Measurements from ENCODE around the gene CFAP161. TPM values are rescaled to one million over a fixed set of nuclear protein-coding genes. Genes with fewer than 3 reads are reported as not detected.

Gene CFAP161
- total RNA-seq, 1 donor from 2014 or later, result 2.7 TPM

GRCh38 chr15:81160312-81161159 lies 26.5 kb downstream of the CFAP161 start:
- no peak for DNase-seq

GRCh38 chr15:81161160-81161673 lies 27.1 kb downstream of the CFAP161 start:
- no peak for DNase-seq

GRCh38 chr15:81161851-81162250 lies 27.8 kb downstream of the CFAP161 start:
- DNase-seq, result no peak

- no peak for DNase-seq
Observed at GRCh38 chr15:81163961-81164800, 30.1 kb downstream of the CFAP161 start.

- DNase-seq, result no peak
Observed at GRCh38 chr15:81165535-81165934, 31.5 kb downstream of the CFAP161 start.

- no peak for DNase-seq
Observed at GRCh38 chr15:81166636-81167305, 32.7 kb downstream of the CFAP161 start.

GRCh38 chr15:81168131-81168526 lies 34.1 kb downstream of the CFAP161 start:
- no peak for DNase-seq

GRCh38 chr15:81168644-81169043 lies 34.6 kb downstream of the CFAP161 start:
- no peak for DNase-seq

- DNase-seq, result no peak
Observed at GRCh38 chr15:81170511-81170910, 36.4 kb downstream of the CFAP161 start.

- no peak for DNase-seq
Observed at GRCh38 chr15:81171286-81171685, 37.2 kb downstream of the CFAP161 start.

GRCh38 chr15:81174125-81174791 lies 40.2 kb downstream of the CFAP161 start:
- no peak for DNase-seq

GRCh38 chr15:81174792-81175327 lies 40.8 kb downstream of the CFAP161 start:
- DNase-seq, result no peak

GRCh38 chr15:81175496-81175895 lies 41.4 kb downstream of the CFAP161 start:
- DNase-seq, result no peak

GRCh38 chr15:81176291-81176893 lies 42.3 kb downstream of the CFAP161 start:
- no peak for DNase-seq

- DNase-seq, result no peak
Observed at GRCh38 chr15:81178365-81178764, 44.3 kb downstream of the CFAP161 start.

GRCh38 chr15:81181220-81181619 lies 47.1 kb downstream of the CFAP161 start:
- DNase-seq, result no peak

- no peak for DNase-seq
Observed at GRCh38 chr15:81182031-81182755, 48.1 kb downstream of the CFAP161 start.

- no peak for DNase-seq
Observed at GRCh38 chr15:81182756-81183438, 48.8 kb downstream of the CFAP161 start.

- DNase-seq, result no peak
Observed at GRCh38 chr15:81183439-81183775, 49.3 kb downstream of the CFAP161 start.

- DNase-seq, result no peak
Observed at GRCh38 chr15:81184188-81184587, 50.1 kb downstream of the CFAP161 start.

Data from occipital lobe (tissue), 2 donors.